Measurements from ENCODE around the gene ECD.
"Not testable (repeated sequence)": the region's sequence is repeated elsewhere in the genome, so short reads cannot be mapped to it uniquely, and the experiment has no call there.

Gene ECD

DNA sequence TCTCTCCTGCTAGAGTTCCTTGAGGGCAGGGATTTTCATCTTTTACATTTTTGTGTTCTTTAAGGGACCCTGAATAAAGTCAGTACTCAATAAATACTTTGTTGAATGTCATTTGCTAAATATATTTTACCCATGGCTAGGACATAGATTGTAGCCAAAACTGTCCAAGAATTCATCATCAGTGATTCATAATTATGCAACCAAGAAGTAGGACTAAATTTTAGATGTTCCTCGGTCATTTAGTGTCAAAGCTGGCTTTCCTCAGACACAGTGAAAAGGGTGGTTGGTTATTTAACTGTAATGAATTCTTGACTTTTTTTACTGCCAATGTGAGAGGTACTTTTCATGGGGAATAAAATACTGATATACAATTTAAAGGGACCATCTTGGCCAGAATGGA, 54.3 kb downstream of the ECD start:
- Histone ChIP-seq H3K27me3 (ENCODE audit: insufficient read depth, low read length, poor library complexity, severe bottlenecking) (no peaks in the 10 kb centered on the region), H3K4me3 (ENCODE audit: low read length, poor library complexity, severe bottlenecking) (no peak overlapping the region), H3K36me3 (ENCODE audit: insufficient read depth, low read length) (no peaks in the 10 kb centered on the region), H3K79me2 (ENCODE audit: insufficient read depth, low read length) (no peaks in the 10 kb centered on the region), H3K4me1 (ENCODE audit: insufficient read depth, low read length, poor library complexity, severe bottlenecking) (peaks cover 8% of the 10 kb centered on the region), H2AFZ (ENCODE audit: low read length) (no peak overlapping the region), H3K9ac (ENCODE audit: low read depth, low read length, poor library complexity, severe bottlenecking) (no peak overlapping the region), H4K20me1 (ENCODE audit: insufficient read depth, low read length, poor library complexity, severe bottlenecking) (no peaks in the 10 kb centered on the region), H3K4me2 (ENCODE audit: low read depth, low read length, poor library complexity, severe bottlenecking) (no peak overlapping the region), H3F3A (ENCODE audit: low read depth) (0 out of 2 replicates have a peak, but pooled peaks cover 2% of the 10 kb centered on the region), H3K9me3 (ENCODE audit: insufficient read depth, low read depth, low read length) (no peaks in the 10 kb centered on the region), H3K9me2 (replicated peaks; ENCODE audit: low read depth, low read length) (no peaks in the 10 kb centered on the region)
- TF ChIP-seq, protein P1, sequence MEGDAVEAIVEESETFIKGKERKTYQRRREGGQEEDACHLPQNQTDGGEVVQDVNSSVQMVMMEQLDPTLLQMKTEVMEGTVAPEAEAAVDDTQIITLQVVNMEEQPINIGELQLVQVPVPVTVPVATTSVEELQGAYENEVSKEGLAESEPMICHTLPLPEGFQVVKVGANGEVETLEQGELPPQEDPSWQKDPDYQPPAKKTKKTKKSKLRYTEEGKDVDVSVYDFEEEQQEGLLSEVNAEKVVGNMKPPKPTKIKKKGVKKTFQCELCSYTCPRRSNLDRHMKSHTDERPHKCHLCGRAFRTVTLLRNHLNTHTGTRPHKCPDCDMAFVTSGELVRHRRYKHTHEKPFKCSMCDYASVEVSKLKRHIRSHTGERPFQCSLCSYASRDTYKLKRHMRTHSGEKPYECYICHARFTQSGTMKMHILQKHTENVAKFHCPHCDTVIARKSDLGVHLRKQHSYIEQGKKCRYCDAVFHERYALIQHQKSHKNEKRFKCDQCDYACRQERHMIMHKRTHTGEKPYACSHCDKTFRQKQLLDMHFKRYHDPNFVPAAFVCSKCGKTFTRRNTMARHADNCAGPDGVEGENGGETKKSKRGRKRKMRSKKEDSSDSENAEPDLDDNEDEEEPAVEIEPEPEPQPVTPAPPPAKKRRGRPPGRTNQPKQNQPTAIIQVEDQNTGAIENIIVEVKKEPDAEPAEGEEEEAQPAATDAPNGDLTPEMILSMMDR (conservative IDR thresholded peaks at IDR 0.05; ENCODE audit: low read length), result no peak
- no peak for TF ChIP-seq EZH2phosphoT487 (IDR thresholded peaks at IDR 0.05; ENCODE audit: borderline replicate concordance)

DNA sequence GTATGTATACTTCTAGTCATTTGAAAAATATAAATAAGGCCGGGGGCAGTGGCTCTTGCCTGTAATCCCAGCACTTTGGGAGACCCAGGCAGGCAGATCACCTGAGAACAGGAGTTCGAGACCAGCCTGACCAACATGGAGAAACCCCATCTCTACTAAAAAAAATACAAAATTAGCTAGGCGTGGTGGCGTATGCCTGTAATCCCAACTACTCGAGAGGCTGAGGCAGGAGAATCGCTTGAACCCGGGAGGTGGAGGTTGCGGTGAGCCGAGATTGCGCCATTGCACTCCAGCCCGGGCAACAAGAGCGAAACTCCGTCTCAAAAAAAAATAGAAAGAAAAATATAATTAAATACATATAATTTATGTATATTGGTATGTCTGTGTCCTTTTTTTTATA, 55.8 kb downstream of the ECD start:
- H3K4me3 ChIP-seq (ENCODE audit: low read length, poor library complexity, severe bottlenecking); H3K27me3 ChIP-seq (ENCODE audit: insufficient read depth, low read length, poor library complexity, severe bottlenecking); H4K20me1 ChIP-seq (ENCODE audit: insufficient read depth, low read length, poor library complexity, severe bottlenecking); H3K36me3 ChIP-seq (ENCODE audit: insufficient read depth, low read length); H3F3A ChIP-seq (ENCODE audit: low read depth); H3K9me2 ChIP-seq (replicated peaks; ENCODE audit: low read depth, low read length); H3K4me2 ChIP-seq (ENCODE audit: low read depth, low read length, poor library complexity, severe bottlenecking); H3K9ac ChIP-seq (ENCODE audit: low read depth, low read length, poor library complexity, severe bottlenecking); H3K4me1 ChIP-seq (ENCODE audit: insufficient read depth, low read length, poor library complexity, severe bottlenecking); H3K79me2 ChIP-seq (ENCODE audit: insufficient read depth, low read length); H2AFZ ChIP-seq (ENCODE audit: low read length); H3K9me3 ChIP-seq (ENCODE audit: insufficient read depth, low read depth, low read length): not testable (repeated sequence)

DNA sequence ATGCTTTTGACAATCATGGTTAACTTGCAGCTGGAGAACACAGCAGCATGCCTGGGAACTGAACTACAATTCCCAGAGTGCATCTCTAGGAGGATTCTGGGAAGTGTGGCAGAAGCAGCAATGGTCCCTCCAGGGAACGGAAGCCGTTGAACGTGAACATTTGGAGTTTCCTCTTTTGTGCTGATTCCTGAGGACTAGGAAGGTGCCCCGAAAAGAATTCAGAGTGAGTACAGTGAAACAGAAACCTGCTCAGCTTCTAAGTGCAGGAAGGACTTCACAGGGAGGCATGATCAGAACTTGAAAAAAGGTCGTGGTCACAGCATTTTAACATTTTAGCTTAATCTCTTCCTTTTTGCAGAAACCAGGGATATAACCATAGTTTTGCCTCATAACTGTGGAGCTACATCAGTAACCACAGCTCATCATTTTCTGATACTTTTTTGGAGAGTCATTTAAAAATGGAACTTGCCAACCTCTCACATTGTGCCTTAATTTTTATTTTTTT, 57.4 kb downstream of the ECD start, which contains the start of gene NUDT13:
Gene NUDT13 (plus strand): TSS at position 111 of the 505 bp plus-strand sequence. CDS start 3,911 bp downstream, outside the sequence.
- Histone ChIP-seq H3K4me3 (ENCODE audit: low read length, poor library complexity, severe bottlenecking) (peak within 1 kb of the TSS; percentile 83), H4K20me1 (ENCODE audit: insufficient read depth, low read length, poor library complexity, severe bottlenecking) (no peaks in the 10 kb centered on the region), H3K4me2 (ENCODE audit: low read depth, low read length, poor library complexity, severe bottlenecking) (peak within 1 kb of the TSS; percentile 86), H3K79me2 (ENCODE audit: insufficient read depth, low read length) (no peaks in the 10 kb centered on the region), H3K9ac (ENCODE audit: low read depth, low read length, poor library complexity, severe bottlenecking) (peak within 1 kb of the TSS; percentile 88), H3K4me1 (ENCODE audit: insufficient read depth, low read length, poor library complexity, severe bottlenecking) (peaks cover 8% of the 10 kb centered on the region), H3F3A (ENCODE audit: low read depth) (0 out of 2 replicates have a peak, but pooled peaks cover 2% of the 10 kb centered on the region), H2AFZ (ENCODE audit: low read length) (peak within 1 kb of the TSS; percentile 83), H3K27me3 (ENCODE audit: insufficient read depth, low read length, poor library complexity, severe bottlenecking) (no peaks in the 10 kb centered on the region), H3K9me3 (ENCODE audit: insufficient read depth, low read depth, low read length) (no peaks in the 10 kb centered on the region), H3K9me2 (replicated peaks; ENCODE audit: low read depth, low read length) (no peaks in the 10 kb centered on the region), H3K36me3 (ENCODE audit: insufficient read depth, low read length) (no peaks in the 10 kb centered on the region)
- TF ChIP-seq EZH2phosphoT487 (IDR thresholded peaks at IDR 0.05; ENCODE audit: borderline replicate concordance), result no peak
- TF ChIP-seq, protein P1 (conservative IDR thresholded peaks at IDR 0.05; ENCODE audit: low read length), result no peak

DNA sequence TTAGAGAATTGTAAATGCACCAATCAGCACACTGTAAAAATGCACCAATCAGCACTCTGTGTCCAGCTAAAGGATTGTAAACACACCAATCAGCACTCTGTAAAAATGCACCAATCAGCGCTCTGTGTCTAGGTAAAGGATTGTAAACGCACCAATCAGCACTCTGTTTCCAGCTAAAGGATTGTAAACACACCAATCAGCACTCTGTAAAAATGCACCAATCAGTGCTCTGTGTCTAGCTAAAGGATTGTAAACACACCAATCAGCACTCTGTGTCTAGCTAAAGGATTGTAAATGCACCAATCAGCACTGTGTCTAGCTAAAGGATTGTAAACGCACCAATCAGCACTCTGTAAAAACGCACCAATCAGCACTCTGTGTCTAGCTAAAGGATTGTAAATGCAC, 58.6 kb downstream of the ECD start:
- not testable (repeated sequence) for H3K9ac ChIP-seq (ENCODE audit: low read depth, low read length, poor library complexity, severe bottlenecking); H3K4me2 ChIP-seq (ENCODE audit: low read depth, low read length, poor library complexity, severe bottlenecking); H3K4me3 ChIP-seq (ENCODE audit: low read length, poor library complexity, severe bottlenecking); H3K79me2 ChIP-seq (ENCODE audit: insufficient read depth, low read length); H3K36me3 ChIP-seq (ENCODE audit: insufficient read depth, low read length); H3K9me3 ChIP-seq (ENCODE audit: insufficient read depth, low read depth, low read length); H3K4me1 ChIP-seq (ENCODE audit: insufficient read depth, low read length, poor library complexity, severe bottlenecking); H4K20me1 ChIP-seq (ENCODE audit: insufficient read depth, low read length, poor library complexity, severe bottlenecking); H3F3A ChIP-seq (ENCODE audit: low read depth); H3K9me2 ChIP-seq (replicated peaks; ENCODE audit: low read depth, low read length); H2AFZ ChIP-seq (ENCODE audit: low read length); H3K27me3 ChIP-seq (ENCODE audit: insufficient read depth, low read length, poor library complexity, severe bottlenecking)

All from Loucy (cell line).